T-helper 9 cell (primary cell): ENCODE measurements around the gene ITPR3.

ENCODE experiments used
- DNase-seq: peaks from one replicate; pipeline ENCODE4 v3.0.0-alpha.2; 2020

The ITPR3 gene

GRCh38 chr6:33704215-33705066 is 83.3 kb downstream of the ITPR3 start:
- no peak for DNase-seq

- DNase-seq = no peak
Observed at GRCh38 chr6:33705268-33705885, 84.3 kb downstream of the ITPR3 start.

- DNase-seq = no peak
Observed at GRCh38 chr6:33705955-33706725, 85.0 kb downstream of the ITPR3 start.

- DNase-seq = no peak
Observed at GRCh38 chr6:33707771-33708170, 86.6 kb downstream of the ITPR3 start.

- DNase-seq = no peak
Observed at GRCh38 chr6:33708516-33709204, 87.5 kb downstream of the ITPR3 start.

GRCh38 chr6:33709605-33710295 is 88.6 kb downstream of the ITPR3 start:
- DNase-seq = no peak

GRCh38 chr6:33710296-33711121 is 89.4 kb downstream of the ITPR3 start:
- no peak for DNase-seq

GRCh38 chr6:33711140-33712129 is 90.3 kb downstream of the ITPR3 start, which contains the start of gene UQCC2:
Gene UQCC2 (minus strand): TSS chr6:33711700. CDS start chr6:33711686, 14 bp downstream.
- DNase-seq = peak; percentile 95

GRCh38 chr6:33712914-33713313 is 91.8 kb downstream of the ITPR3 start:
- no peak for DNase-seq

GRCh38 chr6:33713786-33714185 is 92.7 kb downstream of the ITPR3 start:
- no peak for DNase-seq

GRCh38 chr6:33714385-33715040 is 93.4 kb downstream of the ITPR3 start:
- DNase-seq = no peak

GRCh38 chr6:33716379-33716778 is 95.3 kb downstream of the ITPR3 start:
- DNase-seq = no peak

- no peak for DNase-seq
Observed at GRCh38 chr6:33716890-33717632, 95.9 kb downstream of the ITPR3 start.

- no peak for DNase-seq
Observed at GRCh38 chr6:33717934-33718455, 96.9 kb downstream of the ITPR3 start.

- no peak for DNase-seq
Observed at GRCh38 chr6:33718713-33719112, 97.6 kb downstream of the ITPR3 start.

GRCh38 chr6:33719326-33719987 is 98.3 kb downstream of the ITPR3 start:
- no peak for DNase-seq

GRCh38 chr6:33720998-33721397 is 99.9 kb downstream of the ITPR3 start:
- DNase-seq = no peak

GRCh38 chr6:33721508-33721907 is 100.4 kb downstream of the ITPR3 start:
- no peak for DNase-seq
